Stimulated activated CD8-positive, alpha-beta memory T cell treated with anti-CD3 and anti-CD28 coated beads, Interleukin-15, amount 100 ng/mL, for 1 hour (primary cell): ENCODE measurements around the gene EDC3.
"Not testable (repeated sequence)": the region's sequence is repeated elsewhere in the genome, so short reads cannot be mapped to it uniquely, and the experiment has no call there.

Experiments
- DNase-seq: peaks from one replicate; pipeline ENCODE4 v3.0.0-alpha.2; 2020; ENCODE audit warnings: low read depth

EDC3 gene

GRCh38 chr15:74695597-74696397, at the start of gene EDC3:
Gene EDC3, minus strand, starts transcription at chr15:74696024. Its CDS starts 20,900 bp downstream, at chr15:74675124.
- peak; percentile 79 for DNase-seq

DNA sequence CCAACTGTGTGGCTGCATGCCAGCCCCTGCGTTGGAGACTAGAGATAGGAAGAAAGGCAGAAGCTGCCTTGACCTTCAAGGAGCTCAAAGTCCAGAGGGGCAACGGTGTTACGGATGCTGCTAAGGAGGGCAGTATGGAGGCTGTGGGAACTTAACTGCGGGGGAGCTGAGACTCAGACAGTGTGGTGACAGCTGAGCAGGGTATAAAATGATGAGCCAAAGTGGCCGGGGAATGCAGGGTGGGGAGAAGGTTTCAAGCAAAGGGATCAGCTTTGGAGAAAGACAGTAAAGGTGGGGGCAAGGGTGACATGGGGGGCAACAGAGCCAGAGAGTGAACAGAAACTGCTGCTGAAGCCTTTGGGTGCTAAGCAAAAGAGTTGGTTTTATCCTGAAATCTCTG, 46.6 kb upstream of the EDC3 start:
- DNase-seq, result no peak

- not testable (repeated sequence) for DNase-seq
These were observed 42.4 kb upstream of the EDC3 start for GRCh38 chr15:74738239-74738638.

DNA sequence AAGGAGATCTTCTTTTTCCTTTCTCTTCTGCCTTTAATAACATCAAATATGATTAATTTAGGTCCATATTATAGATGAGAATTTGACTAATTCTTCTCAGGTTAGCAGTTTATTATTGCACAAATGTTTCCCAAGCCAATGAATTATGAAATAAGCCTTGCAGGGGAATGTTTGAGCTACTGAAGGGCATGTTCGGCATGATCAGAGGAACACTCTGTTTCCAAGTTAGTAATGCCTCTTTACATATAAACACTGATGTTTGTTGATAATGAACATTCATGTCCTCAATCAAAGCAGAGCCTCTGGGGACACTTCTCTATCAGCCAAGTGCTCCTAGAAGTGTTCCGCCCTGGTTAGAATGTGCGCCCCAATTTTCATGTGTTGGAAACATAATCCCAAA, 39.5 kb upstream of the EDC3 start:
- no peak for DNase-seq

DNA sequence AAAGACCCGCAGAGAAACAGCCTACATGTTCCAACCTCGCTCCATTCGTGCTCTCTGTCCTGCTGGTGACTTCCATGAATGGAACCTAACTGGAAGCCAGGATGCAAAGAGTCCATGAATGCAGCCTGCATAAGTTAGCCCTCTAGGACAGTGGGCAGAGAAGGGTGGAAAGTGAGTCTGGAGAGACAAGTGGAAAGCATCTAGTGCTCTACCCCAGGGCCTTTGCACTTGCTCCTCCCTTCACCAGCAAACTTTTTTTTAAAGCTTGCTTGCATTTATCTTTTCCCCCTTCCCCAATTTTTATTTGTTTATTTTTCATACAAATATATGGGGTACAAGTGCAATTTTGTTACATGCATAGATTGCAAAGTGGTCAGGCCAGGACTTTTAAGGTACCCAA, 37.4 kb upstream of the EDC3 start:
- no peak for DNase-seq

DNA sequence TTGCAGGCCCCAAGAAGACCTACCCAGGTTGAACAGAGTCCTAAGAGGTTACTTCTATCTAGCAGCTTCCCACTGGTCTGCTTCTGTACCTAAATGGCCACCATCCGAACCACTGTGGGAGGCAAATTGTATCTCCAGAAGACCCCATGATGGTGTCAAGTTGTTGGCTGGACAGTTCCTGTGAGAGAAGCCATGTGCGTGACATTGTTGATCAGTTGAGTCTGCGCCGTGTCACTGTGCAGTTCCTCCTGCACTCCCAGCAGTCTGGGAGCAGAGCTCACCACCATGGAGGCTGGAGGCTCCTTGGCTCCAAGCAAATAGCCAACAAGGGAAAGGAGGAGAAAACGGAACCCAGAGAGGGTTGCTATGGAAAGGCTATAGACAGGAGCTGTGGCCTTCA, 37.0 kb upstream of the EDC3 start:
- no peak for DNase-seq

- DNase-seq, result no peak
These were observed 34.9 kb upstream of the EDC3 start for GRCh38 chr15:74730619-74731316.

DNA sequence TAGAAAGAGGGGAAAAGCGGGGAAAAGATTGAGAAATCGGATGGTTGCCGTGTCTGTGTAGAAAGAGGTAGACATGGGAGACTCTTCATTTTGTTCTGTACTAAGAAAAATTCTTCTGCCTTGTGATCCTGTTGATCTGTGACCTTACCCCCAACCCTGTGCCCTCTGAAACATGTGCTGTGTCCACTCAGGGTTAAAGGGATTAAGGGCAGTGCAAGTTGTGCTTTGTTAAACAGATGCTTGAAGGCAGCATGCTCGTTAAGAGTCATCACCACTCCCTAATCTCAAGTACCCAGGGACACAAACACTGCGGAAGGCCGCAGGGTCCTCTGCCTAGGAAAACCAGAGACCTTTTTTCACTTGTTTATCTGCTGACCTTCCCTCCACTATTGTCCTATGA, 33.5 kb upstream of the EDC3 start:
- DNase-seq, result not testable (repeated sequence)

GRCh38 chr15:74728699-74729098, 32.9 kb upstream of the EDC3 start:
- DNase-seq, result not testable (repeated sequence)

- no peak for DNase-seq
These were observed 31.9 kb upstream of the EDC3 start for GRCh38 chr15:74727727-74728126.

DNA sequence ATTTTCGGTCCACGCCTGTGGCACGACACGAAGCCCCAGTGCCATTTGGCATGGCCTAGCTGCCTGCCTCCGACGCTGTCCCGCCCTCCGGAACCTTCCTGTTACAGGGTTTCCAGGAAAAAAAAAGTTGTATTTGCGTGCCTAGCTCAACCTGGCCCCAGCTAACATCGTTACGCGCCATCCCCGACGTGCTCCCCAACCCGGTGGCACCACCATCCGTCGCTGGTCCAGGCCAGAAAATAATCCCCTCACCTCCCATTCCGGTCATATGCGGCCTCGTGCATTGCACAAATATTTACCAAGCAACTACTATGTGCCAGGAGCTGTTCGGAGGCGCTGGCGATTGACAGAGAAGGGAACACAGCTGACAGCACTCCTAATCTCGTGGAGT, 30.9 kb upstream of the EDC3 start:
- DNase-seq, result no peak

DNA sequence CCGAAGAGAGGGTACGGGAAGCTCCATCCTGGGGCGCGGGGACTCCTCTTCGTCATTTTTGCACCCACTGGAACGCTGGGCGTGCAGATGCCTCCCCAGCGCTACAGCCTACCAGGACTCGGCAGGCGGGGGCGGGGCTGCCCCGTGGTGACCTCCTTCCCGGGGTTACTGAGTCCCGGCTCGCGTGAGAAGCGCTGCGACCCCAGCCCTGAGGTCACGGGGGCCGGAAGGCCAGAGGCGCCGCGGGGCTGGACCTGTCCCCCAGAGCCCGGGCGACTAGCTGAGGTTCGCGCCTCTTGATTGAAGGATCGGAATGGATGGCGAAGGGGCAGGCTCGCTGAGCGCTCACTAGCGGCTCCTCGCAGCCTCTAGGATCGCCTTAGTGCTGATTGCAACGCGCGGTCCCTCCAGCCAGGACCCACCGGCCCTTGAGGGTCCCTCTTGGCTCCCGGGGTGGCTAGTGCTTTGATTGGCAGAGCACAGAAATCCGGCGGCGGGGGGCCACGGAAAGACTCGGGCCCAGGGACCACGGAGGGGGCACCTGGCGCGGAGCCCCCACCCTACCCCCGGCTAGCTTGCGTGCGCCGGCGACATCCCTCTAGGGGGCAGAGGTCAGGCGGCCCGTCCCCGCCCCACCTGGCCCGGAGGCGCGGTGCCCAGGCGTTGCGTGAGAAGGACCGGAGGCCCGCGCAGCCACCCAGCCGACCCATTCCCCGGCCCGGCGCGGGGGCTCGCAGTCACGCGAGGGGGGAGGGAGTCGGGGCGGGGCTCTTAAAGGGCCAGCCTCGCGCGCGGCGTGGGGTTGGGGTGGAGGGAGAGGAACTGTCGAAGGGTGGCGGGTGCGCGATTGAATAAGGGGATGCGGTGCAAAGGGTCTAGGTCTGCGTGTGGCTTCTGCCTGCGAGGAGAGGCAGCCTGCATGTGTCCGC, 30.3 kb upstream of the EDC3 start:
- no peak for DNase-seq

DNA sequence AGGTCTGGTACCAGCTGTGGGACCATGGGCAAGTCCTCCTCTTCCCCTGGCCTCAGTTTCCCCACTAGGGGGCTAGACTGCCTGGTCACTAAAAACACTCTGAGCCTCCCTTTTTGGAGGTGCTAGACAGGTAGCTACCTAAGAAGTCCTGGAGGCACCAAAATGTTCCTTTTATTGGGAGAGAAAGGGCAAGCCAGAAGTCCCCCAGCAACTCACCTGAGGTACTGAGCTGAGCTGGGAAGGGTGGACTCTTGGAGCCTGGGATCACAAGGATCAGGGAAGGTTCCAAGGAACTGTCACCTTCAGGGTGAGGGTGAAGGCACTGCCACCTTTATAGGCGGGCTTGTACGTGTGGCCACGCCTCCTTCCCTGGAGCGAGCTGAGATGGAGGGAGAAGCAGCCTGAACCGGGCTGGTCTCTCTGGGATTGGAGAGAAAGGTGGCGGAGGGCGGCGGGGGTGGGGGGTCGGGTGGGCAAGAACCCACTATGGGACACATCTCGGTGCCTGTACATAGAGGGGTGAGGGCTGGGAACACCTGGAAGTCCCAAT, 29.5 kb upstream of the EDC3 start, which contains the start of gene CYP1A1:
TSS of gene CYP1A1 (minus strand) at position 304 of the 550 bp plus-strand sequence. CDS start 2,431 bp downstream, outside the sequence.
- DNase-seq, result no peak

GRCh38 chr15:74724570-74725224, 28.9 kb upstream of the EDC3 start:
- DNase-seq, result no peak

GRCh38 chr15:74723754-74724334, 28.0 kb upstream of the EDC3 start:
- DNase-seq, result no peak

- DNase-seq, result no peak
These were observed 27.4 kb upstream of the EDC3 start for GRCh38 chr15:74723187-74723586.

- DNase-seq, result no peak
These were observed 26.8 kb upstream of the EDC3 start for GRCh38 chr15:74722591-74722990.

DNA sequence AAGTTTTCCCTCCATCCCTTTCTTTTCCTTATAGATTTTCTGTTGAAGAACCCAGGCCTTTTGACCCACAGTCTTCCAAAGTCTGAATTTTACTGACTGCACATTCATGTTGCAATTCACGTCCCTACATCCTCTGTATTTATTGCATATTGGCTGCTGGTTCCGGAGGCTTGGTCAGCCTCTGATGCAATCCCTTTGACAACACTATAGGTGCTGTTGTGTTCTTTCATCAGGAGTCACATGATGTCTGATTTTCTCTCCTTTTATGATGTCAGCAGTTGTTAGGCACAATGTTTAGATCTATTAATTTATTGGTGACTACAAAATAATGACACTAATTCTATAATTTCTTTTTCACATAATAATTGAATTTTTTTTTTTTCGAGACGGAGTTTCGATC, 20.8 kb upstream of the EDC3 start:
- DNase-seq, result no peak

GRCh38 chr15:74712311-74712710, 16.5 kb upstream of the EDC3 start:
- DNase-seq, result no peak

DNA sequence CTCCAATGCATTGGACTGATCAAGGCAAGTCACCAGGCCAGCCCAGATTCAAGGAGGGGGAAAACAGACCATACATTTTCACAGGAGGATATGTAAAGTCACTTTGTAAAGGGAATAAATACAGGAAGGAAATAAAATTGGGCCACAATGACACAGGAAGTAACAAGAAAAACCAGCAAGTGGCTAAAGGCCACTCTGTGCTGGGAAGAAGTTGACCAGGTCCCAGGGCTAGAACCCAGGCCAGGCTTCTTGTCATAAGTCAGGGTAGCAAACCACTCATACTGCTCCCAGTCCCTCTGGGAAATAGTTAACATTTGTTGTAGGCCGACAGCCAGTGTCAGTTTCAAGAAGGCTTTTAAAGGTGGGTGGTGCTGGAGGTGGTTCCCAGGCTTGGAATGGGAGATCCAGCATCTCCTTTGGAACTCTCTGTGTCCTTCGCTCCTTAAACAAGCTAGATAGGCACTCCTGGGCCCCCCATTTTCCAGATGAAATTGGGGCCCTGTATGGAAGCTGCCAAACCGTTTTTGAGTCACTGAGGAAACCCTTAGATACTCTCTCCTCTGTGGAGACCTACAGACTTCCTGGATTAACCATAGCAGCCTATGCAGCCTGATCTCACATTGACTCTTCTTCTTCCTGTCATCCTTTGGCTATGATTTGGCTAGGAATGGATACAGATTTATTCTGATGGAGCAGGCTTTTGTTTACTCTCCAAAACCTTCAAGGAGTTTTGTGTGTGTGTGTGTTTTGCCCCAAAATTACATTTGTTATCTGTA, 14.7 kb upstream of the EDC3 start:
- DNase-seq, result no peak
